Measurements from ENCODE around the gene SH3PXD2B.

GRCh38 chr5:172283020-172283861 lies 171.1 kb downstream of the SH3PXD2B start, which contains the start of gene UBTD2:
- TF ChIP-seq CTCF (IDR thresholded peaks at IDR 0.05; ENCODE audit: low read depth, low read length, poor library complexity, severe bottlenecking) (peak; percentile 60), EZH2phosphoT487 (IDR thresholded peaks at IDR 0.05; ENCODE audit: borderline replicate concordance, low read length) (no peak)
